ENCODE data around the gene PAFAH1B1.

DNA sequence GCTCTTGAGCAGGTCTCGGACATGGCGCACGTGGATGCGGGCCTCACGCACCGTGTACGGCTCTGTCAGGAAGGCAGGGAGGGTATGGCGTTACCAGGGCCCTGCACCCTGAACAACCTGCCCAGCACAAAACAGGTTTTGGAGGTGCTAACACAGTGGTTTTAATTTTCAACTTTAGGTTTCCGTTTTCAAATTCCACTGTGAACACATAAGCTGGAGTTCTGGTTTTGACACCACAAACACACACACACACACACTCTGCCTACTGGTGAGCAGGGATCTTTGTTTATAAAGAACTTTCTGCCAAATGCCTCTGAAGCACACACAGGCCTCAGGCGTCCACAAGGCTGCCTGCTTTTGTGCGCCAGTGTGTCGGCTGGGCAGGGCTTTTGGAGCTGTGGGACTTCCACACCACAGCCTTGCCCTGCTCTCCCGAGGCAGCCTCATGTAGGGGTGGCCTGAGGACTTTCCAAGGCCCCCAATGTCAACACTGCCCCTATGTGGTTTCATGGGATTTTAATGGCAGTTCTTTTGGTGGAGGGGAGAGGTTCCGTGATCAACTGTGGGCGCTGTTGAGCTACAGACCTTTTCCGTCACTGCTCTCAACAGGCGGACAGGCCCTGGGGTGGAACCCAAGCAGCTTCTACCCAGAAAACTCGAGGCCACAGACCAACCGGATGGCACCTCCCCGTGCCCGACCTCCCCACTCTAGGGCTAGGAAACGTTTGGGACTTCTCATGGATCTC, 108.7 kb downstream of the PAFAH1B1 start:
- TF ChIP-seq, protein P1, sequence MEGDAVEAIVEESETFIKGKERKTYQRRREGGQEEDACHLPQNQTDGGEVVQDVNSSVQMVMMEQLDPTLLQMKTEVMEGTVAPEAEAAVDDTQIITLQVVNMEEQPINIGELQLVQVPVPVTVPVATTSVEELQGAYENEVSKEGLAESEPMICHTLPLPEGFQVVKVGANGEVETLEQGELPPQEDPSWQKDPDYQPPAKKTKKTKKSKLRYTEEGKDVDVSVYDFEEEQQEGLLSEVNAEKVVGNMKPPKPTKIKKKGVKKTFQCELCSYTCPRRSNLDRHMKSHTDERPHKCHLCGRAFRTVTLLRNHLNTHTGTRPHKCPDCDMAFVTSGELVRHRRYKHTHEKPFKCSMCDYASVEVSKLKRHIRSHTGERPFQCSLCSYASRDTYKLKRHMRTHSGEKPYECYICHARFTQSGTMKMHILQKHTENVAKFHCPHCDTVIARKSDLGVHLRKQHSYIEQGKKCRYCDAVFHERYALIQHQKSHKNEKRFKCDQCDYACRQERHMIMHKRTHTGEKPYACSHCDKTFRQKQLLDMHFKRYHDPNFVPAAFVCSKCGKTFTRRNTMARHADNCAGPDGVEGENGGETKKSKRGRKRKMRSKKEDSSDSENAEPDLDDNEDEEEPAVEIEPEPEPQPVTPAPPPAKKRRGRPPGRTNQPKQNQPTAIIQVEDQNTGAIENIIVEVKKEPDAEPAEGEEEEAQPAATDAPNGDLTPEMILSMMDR (IDR thresholded peaks at IDR 0.05) = no peak
- TF ChIP-seq, protein P2, sequence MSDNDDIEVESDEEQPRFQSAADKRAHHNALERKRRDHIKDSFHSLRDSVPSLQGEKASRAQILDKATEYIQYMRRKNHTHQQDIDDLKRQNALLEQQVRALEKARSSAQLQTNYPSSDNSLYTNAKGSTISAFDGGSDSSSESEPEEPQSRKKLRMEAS (IDR thresholded peaks at IDR 0.05) = no peak
- TF ChIP-seq PHF8 (IDR thresholded peaks at IDR 0.05; ENCODE audit: borderline replicate concordance, low read depth) = no peak
- TF ChIP-seq, protein P3, sequence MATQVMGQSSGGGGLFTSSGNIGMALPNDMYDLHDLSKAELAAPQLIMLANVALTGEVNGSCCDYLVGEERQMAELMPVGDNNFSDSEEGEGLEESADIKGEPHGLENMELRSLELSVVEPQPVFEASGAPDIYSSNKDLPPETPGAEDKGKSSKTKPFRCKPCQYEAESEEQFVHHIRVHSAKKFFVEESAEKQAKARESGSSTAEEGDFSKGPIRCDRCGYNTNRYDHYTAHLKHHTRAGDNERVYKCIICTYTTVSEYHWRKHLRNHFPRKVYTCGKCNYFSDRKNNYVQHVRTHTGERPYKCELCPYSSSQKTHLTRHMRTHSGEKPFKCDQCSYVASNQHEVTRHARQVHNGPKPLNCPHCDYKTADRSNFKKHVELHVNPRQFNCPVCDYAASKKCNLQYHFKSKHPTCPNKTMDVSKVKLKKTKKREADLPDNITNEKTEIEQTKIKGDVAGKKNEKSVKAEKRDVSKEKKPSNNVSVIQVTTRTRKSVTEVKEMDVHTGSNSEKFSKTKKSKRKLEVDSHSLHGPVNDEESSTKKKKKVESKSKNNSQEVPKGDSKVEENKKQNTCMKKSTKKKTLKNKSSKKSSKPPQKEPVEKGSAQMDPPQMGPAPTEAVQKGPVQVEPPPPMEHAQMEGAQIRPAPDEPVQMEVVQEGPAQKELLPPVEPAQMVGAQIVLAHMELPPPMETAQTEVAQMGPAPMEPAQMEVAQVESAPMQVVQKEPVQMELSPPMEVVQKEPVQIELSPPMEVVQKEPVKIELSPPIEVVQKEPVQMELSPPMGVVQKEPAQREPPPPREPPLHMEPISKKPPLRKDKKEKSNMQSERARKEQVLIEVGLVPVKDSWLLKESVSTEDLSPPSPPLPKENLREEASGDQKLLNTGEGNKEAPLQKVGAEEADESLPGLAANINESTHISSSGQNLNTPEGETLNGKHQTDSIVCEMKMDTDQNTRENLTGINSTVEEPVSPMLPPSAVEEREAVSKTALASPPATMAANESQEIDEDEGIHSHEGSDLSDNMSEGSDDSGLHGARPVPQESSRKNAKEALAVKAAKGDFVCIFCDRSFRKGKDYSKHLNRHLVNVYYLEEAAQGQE (IDR thresholded peaks at IDR 0.05) = no peak
- TF ChIP-seq RCOR1 (IDR thresholded peaks at IDR 0.05; ENCODE audit: low read depth, low read length) = no peak
